GM19397 (cell line): ENCODE results near the gene WDR1.

Experiments
- ATAC-seq: cut with Tn5 transposase; IDR thresholded peaks from one replicate; pipeline ENCODE4 v1.9.1; 2021; ENCODE audit warnings: mild to moderate bottlenecking, moderate library complexity; ENCODE audit not compliant: unreplicated experiment

Gene WDR1

DNA sequence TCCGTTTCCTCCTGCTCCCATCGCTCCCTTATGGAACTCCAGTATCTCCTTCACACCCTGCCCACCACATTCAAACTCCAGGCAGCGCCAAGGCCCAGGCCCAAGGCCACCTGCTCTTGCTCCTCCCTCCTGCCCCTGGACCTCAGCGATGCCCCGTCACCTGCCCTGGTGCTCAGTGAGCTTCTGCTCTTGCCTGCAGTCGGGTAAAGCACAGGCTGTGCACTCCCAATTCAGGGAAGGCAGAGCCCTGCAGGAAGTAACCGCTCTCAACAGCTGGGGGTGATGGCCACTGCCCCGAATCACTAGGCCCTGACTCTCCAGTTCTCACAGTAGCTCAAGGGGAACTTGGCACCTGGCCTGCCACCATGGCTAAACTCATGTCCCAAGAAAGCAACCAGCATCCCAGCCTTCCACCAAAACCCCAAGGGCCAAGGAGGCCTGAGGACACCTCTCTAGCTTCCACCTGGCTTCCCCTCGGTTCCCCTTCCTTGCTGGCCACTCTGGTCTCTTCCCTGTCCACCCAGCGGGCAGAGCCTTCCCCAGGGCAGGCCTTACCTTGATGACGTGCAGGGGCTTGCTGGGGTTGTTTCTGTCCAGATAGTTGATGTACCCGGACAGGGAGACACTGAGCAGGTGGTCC lies 29.3 kb downstream of the WDR1 start:
- no peak for ATAC-seq

DNA sequence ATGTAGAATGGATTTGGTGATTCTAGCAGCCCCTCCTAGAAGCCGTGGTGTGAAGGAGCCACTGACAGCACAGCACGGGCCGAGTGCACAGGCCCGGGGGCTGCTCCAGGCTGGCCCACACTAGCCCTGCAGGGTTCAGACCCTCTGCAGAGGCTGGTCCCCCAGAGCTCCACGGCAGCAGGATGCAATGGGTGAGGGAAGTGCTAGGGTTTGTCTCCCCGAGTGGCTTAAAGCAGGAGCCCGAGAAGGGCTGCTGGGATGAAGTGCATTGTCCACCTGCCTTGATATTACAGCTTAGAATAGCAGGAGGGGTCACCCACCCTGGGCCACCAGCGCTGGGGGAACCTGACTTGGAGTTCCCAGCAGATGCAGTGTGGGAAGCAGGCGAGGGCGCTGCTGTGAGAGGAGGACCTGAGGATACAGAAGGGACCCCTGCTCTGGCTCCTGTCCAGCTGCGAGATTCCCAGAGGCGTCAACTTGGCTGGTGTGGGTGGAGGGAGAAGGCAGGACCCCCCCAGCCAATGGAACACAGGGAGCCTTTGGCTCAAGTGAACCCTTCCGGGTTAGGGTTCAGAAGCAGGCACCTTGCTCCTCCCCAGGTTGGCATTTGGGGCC lies 30.0 kb downstream of the WDR1 start:
- ATAC-seq, result no peak

DNA sequence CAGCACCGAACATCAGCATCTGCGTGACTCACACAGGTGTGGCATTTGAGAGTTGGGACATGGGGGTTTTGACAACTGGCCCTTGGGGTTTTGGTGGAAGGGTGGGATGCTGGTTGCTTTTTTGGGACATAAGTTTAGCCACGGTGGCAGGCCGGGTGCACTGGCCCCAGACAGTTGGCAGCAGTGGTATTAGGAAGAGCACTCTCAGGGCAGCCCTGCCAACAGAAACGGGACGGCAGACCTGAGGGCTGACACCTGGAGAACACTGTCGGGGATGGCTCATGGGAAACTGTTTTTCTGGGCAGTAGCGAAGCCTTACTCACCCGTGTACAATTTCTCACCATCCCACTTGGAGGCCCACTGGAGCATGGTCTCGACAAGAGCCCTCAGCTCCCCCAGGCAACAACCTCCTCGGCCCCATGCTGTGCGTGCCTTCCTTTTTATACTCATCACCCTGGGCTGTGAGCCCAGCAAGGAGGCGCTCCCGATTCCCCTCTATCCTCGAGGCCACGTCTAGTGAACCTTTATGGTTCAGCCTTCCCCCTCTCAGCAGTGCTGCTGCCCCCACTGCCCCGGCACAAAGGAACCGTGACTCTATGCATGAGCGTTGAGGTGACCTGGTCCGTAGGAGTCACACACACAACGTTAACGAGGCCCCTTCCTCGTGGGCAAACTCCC lies 30.6 kb downstream of the WDR1 start:
- ATAC-seq, result no peak

GRCh38 chr4:10085386-10085785 lies 31.2 kb downstream of the WDR1 start:
- ATAC-seq, result no peak

- no peak for ATAC-seq
Measured at GRCh38 chr4:10084651-10085358, 31.8 kb downstream of the WDR1 start.

DNA sequence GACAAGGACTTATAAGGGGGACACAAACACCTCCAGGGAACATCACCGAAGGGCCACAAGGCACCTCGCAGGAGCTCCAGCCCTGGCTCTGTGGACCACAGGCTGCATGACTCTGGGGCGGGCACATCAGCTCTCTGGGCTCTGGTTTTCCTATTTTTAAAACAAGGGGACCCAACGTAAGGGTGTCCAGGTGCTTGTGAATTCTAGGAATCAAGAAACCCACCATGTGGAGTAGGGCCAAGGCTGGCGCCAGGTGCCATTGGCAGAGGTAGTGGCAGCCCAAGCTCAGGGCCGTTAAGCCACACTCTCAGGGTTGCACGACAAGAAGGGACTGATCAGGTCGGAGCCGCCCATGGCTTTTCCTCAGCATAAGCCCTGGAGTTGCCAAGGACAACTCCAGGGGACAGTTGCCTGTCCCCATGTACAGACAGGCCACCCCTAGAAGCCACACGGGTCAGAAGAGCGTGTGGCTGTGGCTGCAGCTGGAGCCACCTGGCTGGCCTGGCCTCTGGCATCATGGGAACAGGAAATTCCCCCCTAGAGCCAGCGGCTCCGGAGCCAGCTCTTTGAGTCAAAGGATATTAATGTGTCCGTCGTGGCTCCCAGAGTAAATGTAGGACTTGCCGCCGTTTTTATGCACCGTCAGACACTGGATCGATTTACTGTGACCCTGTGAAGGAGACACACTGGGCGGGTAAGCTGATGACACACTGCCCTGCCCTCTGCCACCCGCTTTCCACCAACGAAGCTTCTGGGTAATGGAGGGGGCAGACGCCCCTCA lies 32.5 kb downstream of the WDR1 start:
- no peak for ATAC-seq

DNA sequence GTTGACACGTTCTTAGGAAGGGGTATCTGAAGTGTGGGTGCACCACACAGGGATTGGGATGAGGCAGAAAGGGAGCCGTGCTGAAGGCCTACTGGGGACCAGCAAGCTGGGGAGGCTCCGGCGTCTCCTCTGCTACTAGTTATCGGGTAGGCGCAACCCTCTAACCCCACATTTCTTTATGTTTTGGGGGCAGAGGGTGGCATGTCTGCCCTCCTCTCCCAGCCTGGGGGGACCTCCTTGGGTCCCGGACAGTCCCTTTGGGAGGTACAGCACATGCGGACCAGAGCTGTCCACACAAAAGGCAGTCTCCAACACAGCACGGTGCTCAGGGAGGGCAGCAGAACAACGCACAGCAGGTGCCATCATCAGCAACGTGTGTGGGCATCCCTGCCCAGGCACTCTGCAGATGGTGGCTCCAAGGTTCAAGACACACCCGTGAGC lies 33.2 kb downstream of the WDR1 start:
- no peak for ATAC-seq

GRCh38 chr4:10082459-10083272 lies 33.9 kb downstream of the WDR1 start:
- ATAC-seq, result no peak

DNA sequence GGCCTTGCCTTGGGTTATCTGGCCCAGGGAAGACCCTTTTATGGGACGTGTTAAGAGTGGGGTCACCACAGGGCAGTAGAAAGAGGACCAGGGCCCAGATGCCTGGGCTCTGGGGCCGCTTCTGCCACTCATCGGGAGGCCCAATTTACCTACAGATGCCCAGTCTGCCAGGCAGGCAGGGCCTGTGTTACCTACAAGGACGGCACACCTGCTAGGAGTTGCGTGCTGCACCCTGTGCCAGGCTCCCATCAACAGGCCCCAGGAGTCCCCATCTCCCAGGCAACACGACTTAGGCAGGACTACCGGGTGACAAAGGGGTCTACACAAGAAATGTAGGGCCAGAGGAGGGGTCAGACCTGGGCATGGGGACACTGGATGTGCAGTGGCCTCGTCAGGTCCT lies 34.6 kb downstream of the WDR1 start:
- ATAC-seq, result no peak

GRCh38 chr4:10081218-10081606 lies 35.4 kb downstream of the WDR1 start:
- ATAC-seq, result no peak

DNA sequence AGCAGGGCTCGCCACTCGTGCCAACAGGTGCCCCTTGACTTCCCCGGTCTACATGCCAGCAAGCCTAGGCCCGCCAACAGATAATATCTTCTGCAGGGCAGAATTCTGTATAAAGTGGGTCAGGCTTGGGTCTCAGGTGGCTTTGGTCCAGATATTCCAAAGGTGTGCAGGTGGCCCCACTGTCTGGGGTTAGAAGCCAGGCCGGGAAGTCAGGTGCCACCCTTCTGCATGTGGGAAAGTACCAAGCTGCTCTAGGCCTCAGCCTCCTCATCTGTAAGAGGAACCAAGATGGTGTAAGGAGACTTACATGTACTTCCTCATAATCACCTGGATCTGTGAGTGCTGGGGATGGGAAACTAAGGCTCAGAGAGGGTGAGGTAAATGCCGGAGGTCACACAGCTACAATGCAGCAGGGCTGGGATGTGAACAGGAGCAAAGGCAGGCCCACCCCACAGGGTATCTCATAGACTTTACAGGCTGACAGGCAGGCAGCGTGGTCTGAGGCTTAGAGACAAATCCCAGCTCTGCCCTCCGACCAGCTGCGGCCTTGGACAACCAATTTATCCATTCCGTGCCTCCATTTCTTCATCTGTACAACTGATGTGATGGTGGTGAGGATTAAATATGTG lies 35.9 kb downstream of the WDR1 start:
- ATAC-seq, result no peak

- no peak for ATAC-seq
Measured at GRCh38 chr4:10079912-10080588, 36.5 kb downstream of the WDR1 start.

DNA sequence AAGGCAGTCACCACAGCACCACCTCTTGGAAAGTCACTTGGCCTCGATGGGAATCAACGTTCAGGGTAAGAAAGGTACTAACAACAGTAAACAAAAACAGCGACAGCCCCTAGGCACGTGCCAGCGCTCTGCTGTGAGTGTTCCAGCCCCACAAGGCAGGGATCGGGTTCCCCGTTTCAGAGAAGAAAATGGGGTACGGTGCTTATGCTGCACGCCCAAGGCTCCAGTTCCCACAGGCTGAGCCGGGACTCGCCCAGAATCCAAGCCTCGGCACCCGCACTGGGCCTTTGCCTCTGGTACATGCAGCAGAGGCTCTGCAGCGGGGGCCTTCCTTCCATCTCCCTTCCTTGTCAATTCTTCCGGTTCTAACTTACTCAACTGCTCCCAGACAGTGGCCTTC lies 37.3 kb downstream of the WDR1 start:
- no peak for ATAC-seq

DNA sequence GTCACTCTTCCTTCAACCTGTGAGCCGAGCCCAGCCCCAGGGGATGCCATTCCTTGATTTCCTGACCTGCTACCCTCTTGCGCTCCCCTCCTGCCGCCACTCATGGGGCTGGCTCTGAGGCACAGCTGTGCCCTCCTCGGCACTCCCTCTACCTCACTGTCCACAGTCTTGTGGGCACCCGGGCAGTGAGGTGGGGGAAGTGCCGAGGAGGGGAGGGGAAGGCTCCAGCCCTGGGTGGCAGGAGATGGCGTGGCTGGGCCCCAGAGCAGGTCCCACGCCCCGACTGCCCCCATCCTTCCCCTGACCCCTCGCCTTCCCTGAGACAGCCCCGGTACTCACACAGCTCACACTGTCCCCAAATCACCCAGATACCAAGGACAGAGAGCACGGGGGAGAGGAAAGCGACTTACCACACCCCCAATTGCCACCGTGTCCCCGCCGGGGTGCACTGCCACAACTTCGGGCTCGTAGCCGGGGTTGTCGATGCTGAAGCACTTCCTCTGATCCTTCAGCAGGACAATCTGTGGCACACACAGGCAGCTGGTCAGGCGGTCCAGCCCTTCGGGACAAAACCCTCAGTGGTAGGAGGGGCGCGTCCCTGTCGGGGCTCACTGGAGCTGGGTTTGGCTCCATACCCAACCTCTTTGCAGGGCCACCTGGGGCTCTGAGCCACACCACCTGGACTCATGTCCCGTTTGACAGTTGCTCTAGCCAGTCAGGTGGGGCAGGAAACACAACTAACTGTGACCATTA lies 37.9 kb downstream of the WDR1 start:
- ATAC-seq, result no peak

GRCh38 chr4:10077483-10078335 lies 38.9 kb downstream of the WDR1 start:
- ATAC-seq, result no peak

GRCh38 chr4:10077076-10077475 lies 39.5 kb downstream of the WDR1 start:
- ATAC-seq, result no peak

GRCh38 chr4:10075953-10076391 lies 40.6 kb downstream of the WDR1 start:
- no peak for ATAC-seq
